GM21367 (cell line): ENCODE data around the gene FBL.

ENCODE experiments used
- ATAC-seq: cut with Tn5 transposase; IDR thresholded peaks from one replicate; pipeline ENCODE4 v1.9.1; 2021; ENCODE audit not compliant: unreplicated experiment

The FBL gene

GRCh38 chr19:39843919-39844793 lies 2.0 kb downstream of the FBL start:
- no peak for ATAC-seq

GRCh38 chr19:39842693-39843435 lies 3.3 kb downstream of the FBL start:
- no peak for ATAC-seq

GRCh38 chr19:39841041-39841440 lies 5.1 kb downstream of the FBL start:
- no peak for ATAC-seq

- no peak for ATAC-seq
Observed at GRCh38 chr19:39840492-39840891, 5.7 kb downstream of the FBL start.

GRCh38 chr19:39839678-39840327 lies 6.4 kb downstream of the FBL start:
- ATAC-seq: no peak

DNA sequence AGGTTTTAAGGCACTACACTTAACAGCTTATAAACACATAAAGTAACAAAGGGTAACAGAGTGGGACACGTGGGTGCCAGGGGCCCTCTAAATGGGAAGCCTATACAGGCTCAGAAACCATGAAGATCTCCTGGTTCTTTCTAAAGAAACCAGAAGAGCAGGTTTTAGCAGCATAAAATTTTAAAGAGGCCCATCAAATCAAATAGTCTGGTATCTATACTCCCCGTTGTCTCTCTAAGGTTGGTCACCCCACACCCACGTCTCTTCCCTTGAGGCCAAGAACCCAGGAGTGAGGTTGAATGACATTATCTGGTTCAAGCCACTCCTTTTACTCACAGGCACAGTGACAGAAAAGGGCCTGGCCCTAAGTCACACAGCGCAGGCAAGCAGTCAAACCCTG lies 7.6 kb downstream of the FBL start:
- no peak for ATAC-seq

- no peak for ATAC-seq
Observed at GRCh38 chr19:39837978-39838377, 8.2 kb downstream of the FBL start.

GRCh38 chr19:39834287-39834841 lies 11.8 kb downstream of the FBL start:
- ATAC-seq: no peak

DNA sequence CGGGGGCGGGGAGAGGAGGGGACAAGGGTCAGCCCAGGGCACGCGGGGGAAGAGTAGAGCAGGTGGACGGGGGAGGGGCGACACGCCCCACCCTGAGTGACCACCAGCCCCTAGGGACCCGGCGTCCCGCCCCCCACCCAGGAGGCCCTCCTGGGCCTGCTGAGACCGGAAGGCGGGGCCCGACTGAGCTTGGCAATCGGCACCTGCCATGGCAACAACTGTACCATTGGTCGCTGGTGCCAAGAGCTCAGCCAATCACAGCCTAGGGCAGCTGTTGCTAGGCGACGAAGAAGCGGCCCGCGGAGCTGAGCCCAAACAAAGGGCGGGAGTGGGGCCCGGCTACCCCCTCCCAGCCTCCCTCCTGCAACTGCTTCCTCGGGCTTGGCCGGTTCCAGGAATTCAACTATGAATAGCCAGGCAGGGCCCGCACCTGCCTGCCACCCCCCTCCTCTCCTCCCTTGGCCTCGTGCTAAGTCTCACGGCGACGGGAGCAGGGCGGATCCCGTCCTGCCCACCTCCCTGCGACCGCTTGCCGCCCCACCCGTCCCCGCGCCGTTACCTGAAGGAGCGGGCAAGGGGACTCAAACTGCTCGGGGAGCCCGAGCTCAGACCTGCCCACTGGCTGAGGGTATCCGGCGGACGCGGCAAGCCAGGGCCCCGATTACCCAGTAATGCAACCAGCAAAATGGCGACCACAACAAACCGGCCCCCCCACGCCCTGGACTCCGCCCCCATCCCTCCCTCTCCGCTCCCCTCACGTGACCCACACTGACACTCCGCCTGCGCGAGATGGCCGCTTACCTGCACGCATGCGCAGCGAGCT lies 12.5 kb downstream of the FBL start, which contains the start of gene DYRK1B:
DYRK1B (minus strand) TSS at position 699 of the 823 bp plus-strand sequence. CDS start 2,295 bp downstream, outside the sequence.
- peak; percentile 68 for ATAC-seq

GRCh38 chr19:39833160-39833463 lies 13.1 kb downstream of the FBL start:
- ATAC-seq: no peak

DNA sequence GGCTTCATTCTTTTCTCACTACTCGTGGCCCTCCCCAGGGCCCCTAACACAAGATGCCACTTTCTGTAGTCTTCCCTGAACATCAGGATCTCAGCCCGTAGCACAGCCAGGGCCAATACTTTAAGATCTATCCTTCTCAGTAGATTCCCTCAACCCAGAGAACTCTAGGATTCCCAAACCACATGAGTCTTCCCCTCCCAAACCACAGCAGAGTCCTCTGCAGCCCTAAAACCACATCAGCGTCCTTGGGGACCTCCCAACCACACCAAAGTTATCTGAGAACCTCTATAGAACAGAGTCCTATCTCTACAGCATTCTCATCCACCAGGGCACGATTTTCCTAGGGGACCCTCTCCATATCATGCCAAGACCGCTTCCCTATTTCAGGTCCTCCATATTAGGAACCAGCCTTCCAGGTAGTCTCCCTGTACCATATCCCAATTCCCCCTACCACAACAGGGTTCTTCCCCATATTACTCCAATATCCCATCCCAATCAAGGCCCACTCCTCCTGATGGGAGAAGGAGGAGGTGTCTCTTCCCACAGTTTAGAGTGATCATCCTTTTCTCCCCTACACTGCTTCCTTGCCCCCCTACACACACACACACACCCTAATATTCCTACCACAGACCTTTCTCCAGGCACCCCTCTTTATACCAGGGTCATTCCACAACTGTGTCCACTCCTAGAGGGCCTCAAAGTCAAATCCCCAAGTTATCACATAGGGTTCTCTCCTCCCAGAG lies 13.7 kb downstream of the FBL start:
- ATAC-seq: no peak

DNA sequence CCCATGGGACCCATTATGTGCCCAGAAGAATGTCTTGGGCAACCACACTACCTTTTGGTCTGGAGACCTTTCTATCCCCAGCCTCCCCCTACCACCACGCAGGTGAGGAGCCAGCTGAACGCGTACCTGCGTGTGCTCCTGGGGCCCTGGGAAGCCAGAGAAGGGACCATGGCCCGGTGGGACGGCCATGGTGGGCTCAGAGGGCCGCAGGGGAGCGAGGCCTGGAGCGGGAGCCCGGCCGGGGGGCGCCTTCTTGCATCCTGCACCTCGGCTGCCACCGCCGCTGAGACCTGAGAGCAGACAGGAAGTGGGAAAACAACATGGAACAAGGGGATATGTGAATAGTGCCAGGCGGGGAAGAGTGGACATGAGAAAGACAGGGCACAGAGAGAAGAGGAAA lies 14.5 kb downstream of the FBL start:
- ATAC-seq: no peak

DNA sequence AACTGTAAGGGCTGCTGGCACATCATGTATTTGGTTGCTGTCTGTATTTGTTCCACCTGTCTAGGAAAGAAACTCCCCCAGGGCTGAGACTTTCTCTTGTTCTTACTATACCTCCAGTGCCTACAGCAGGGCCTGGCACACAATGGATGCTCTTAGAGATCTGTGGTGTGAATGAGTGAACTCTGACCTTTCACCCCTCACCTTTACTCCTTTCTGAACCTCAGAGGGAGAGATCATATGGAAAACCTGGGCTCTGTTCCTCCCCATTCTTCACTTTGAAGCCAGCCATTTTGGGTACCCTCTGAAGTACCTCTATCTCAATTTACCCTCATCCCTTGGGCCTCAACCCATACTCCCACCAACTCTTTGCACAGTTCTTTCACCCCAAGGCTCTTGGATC lies 15.3 kb downstream of the FBL start:
- no peak for ATAC-seq

DNA sequence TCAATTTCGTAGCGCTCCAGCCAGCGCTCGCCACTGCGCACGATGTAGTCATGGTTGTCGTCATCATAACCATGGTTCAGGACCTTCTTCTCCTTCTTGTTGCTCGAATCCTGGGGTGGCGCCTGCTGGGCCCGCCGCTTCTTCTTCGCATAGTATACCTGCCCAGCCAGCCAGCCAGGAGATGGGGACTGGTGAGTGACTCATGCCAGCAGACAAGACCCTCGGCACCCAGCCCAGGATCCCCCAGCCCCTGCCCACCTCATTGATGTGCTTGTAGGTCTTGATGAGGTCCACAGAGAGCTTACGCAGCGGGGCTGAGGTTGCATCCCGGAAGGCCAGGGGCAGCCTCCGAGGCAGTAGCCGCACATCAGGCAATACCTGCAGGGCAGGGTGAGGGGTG lies 15.8 kb downstream of the FBL start:
- ATAC-seq: no peak

DNA sequence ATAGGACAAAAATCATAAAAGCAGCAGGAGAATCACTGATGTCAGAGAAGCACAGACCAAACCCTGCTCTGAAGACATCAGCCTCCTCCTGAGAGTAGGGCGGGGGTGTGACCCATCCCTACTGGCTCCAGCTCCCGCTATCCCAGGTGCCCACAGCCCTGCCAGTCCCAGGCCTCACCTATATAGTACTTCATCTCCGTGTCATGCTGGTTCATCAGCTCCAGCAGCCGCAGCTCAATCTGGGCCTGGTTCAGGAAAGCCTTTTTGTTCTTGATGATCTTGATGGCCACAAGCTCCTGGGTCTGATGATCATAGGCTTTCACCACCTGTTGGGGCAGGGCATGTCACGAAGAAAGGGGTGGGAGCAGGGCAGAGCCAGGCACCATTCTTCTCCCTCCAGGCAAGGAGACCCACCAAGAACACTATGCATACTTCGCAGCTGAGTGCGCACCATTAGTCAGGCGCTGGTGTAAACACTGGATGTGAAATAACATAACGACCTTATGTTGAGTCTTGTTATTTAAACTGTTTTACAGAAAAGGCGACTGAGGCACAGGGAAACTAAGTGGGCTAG lies 16.4 kb downstream of the FBL start:
- no peak for ATAC-seq

- no peak for ATAC-seq
Observed at GRCh38 chr19:39828654-39829032, 17.5 kb downstream of the FBL start.

- ATAC-seq: no peak
Observed at GRCh38 chr19:39828015-39828653, 18.0 kb downstream of the FBL start.

DNA sequence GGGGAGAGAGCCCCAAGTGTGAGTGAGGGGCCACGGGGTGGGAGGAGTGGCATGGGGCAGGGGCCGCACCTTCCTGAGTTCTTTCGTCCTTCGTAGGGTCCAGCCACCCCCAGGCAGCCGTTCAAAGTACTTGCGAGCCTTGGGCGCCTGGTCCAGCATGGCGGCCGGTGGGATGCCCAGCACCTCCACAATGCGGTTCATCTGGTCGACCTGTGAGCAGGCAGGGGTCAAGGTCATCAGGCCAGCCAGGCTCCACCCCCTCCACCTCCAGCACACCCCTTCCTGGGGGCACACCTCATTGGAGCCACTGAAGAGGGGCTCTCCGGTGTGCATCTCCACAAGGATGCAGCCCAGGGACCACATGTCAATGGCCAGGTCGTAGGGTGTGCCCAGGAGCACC lies 19.0 kb downstream of the FBL start:
- ATAC-seq: no peak

DNA sequence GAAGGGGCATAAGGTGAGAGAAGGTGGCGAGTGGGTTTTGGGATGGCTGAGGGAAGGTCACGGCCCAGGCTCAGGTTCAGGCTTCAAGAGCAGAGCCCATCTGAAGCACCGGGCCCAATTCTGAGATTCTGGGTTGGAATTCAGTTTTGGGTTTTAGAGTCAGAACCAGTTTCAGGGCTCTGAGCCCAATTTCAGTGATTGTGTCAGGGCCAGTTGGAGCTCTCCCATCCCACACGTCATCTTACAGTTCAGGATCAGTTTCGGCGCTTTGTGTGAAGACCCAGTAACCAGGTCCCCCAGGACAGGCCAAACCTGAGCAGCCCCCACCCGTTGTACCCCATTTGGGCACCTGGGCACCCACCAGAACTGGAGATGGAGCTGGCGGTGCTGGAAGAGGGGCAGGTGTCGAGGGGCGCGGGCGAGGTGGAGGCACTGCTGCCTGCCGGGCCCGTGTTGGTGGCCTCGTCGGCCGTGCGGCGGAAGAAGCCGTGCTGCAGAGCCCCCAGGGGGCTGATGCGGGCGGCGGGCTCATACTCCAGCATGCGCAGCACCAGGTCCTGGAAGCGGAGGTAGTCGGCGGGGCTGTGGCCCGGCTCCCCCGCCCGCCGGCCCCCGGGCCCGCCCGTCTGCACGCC lies 19.8 kb downstream of the FBL start:
- ATAC-seq: no peak
